ENCODE results near the gene NPAS2. TPM values are rescaled to one million over a fixed set of nuclear protein-coding genes. Genes with fewer than 3 reads are reported as not detected.

Gene NPAS2
- total RNA-seq, 1 experiment from 2014 or later: 12.3 TPM

- TF ChIP-seq CTCF (IDR thresholded peaks at IDR 0.05; ENCODE audit: unreplicated experiment): no peak
- no peak overlapping the region for H3K27ac Mint-ChIP-seq (ENCODE audit: low read depth, unreplicated experiment)
- H3K4me1 Mint-ChIP-seq (ENCODE audit: insufficient read depth, unreplicated experiment): no peaks in the 10 kb centered on the region
- H3K36me3 Mint-ChIP-seq (ENCODE audit: insufficient read depth, unreplicated experiment): no peaks in the 10 kb centered on the region
- CTCF ChIA-PET: no interaction called here
- no peak overlapping the region for H3K4me3 Mint-ChIP-seq (ENCODE audit: unreplicated experiment)
- no TSS peak for BruUV-seq (replicated peaks)
- H3K27me3 Mint-ChIP-seq (ENCODE audit: insufficient read depth, unreplicated experiment): no peaks in the 10 kb centered on the region
- intact Hi-C loops (cut with micrococcal nuclease): no loop called here
- DNase-seq (ENCODE audit: unreplicated experiment): no peak
- POLR2A ChIA-PET: no interaction called here
- no peaks in the 10 kb centered on the region for H3K9me3 Mint-ChIP-seq (ENCODE audit: unreplicated experiment)
These were observed 24.6 kb downstream of the NPAS2 start for GRCh38 chr2:100844514-100844913.

- H3K4me1 Mint-ChIP-seq (ENCODE audit: insufficient read depth, unreplicated experiment): no peaks in the 10 kb centered on the region
- no TSS peak for BruUV-seq (replicated peaks)
- no peak for DNase-seq (ENCODE audit: unreplicated experiment)
- CTCF ChIA-PET: no interaction called here
- POLR2A ChIA-PET: no interaction called here
- no peak overlapping the region for H3K4me3 Mint-ChIP-seq (ENCODE audit: unreplicated experiment)
- no peak overlapping the region for H3K27ac Mint-ChIP-seq (ENCODE audit: low read depth, unreplicated experiment)
- no peaks in the 10 kb centered on the region for H3K36me3 Mint-ChIP-seq (ENCODE audit: insufficient read depth, unreplicated experiment)
- TF ChIP-seq CTCF (IDR thresholded peaks at IDR 0.05; ENCODE audit: unreplicated experiment): no peak
- intact Hi-C loops (cut with micrococcal nuclease): no loop called here
- no peaks in the 10 kb centered on the region for H3K9me3 Mint-ChIP-seq (ENCODE audit: unreplicated experiment)
- H3K27me3 Mint-ChIP-seq (ENCODE audit: insufficient read depth, unreplicated experiment): no peaks in the 10 kb centered on the region
These were observed 25.4 kb downstream of the NPAS2 start for GRCh38 chr2:100845141-100845991.

GRCh38 chr2:100846716-100847115 is 26.8 kb downstream of the NPAS2 start:
- intact Hi-C loops (cut with micrococcal nuclease): no loop called here
- Mint-ChIP-seq H3K4me1 (ENCODE audit: insufficient read depth, unreplicated experiment) (no peaks in the 10 kb centered on the region), H3K36me3 (ENCODE audit: insufficient read depth, unreplicated experiment) (no peaks in the 10 kb centered on the region), H3K27ac (ENCODE audit: low read depth, unreplicated experiment) (no peak overlapping the region), H3K27me3 (ENCODE audit: insufficient read depth, unreplicated experiment) (no peaks in the 10 kb centered on the region), H3K4me3 (ENCODE audit: unreplicated experiment) (no peak overlapping the region), H3K9me3 (ENCODE audit: unreplicated experiment) (no peaks in the 10 kb centered on the region)
- CTCF ChIA-PET: interaction anchor here (0.6 to 0.8 kb wide), 3 partner anchors 66 to 966 kb away, joined by 3 to 4 read pairs (median 3); no protein-coding TSS in a partner anchor
- no peak for TF ChIP-seq CTCF (IDR thresholded peaks at IDR 0.05; ENCODE audit: unreplicated experiment)
- POLR2A ChIA-PET: no interaction called here
- DNase-seq (ENCODE audit: unreplicated experiment): no peak
- no TSS peak for BruUV-seq (replicated peaks)

- CTCF ChIA-PET: interaction anchor here (1.1 kb wide), 1 partner anchor 10 kb away, joined by 5 read pairs; no protein-coding TSS in a partner anchor
- POLR2A ChIA-PET: no interaction called here
- DNase-seq (ENCODE audit: unreplicated experiment): no peak
- peaks cover 5% of the 10 kb centered on the region for H3K4me1 Mint-ChIP-seq (ENCODE audit: insufficient read depth, unreplicated experiment)
- BruUV-seq (replicated peaks): no TSS peak
- no peaks in the 10 kb centered on the region for H3K27me3 Mint-ChIP-seq (ENCODE audit: insufficient read depth, unreplicated experiment)
- intact Hi-C loops (cut with micrococcal nuclease): no loop called here
- no peak overlapping the region for H3K4me3 Mint-ChIP-seq (ENCODE audit: unreplicated experiment)
- TF ChIP-seq CTCF (IDR thresholded peaks at IDR 0.05; ENCODE audit: unreplicated experiment): no peak
- no peaks in the 10 kb centered on the region for H3K9me3 Mint-ChIP-seq (ENCODE audit: unreplicated experiment)
- H3K36me3 Mint-ChIP-seq (ENCODE audit: insufficient read depth, unreplicated experiment): no peaks in the 10 kb centered on the region
- H3K27ac Mint-ChIP-seq (ENCODE audit: low read depth, unreplicated experiment): no peak overlapping the region
These were observed 32.5 kb downstream of the NPAS2 start for GRCh38 chr2:100852447-100852846.

Measured in MCF 10A (cell line).